Mucosa of rectum (tissue), 2 donors: ENCODE data around the gene CEP85L.
A peak's percentile ranks its signal among the peaks of the same experiment; 100 is the strongest.

Experiments used
- H3K27ac ChIP-seq, 2 donors: one replicate each; pipeline ENCODE4 v1.7.0; 2013; ENCODE audit warnings: inconsistent platforms in 2 of 2, low read depth in 2 of 2, low read length in 2 of 2
- H3K27me3 ChIP-seq, 2 donors: one replicate each; pipeline ENCODE4 v1.7.0; 2013; ENCODE audit warnings: low read length in 2 of 2; ENCODE audit not compliant: control insufficient read depth in 2 of 2, insufficient read depth in 2 of 2
- H3K36me3 ChIP-seq, 2 donors: one replicate each; pipeline ENCODE4 v1.7.0; 2013; ENCODE audit warnings: low read length in 2 of 2; ENCODE audit not compliant: control insufficient read depth in 2 of 2, insufficient read depth in 2 of 2
- H3K4me1 ChIP-seq, 2 donors: one replicate each; pipeline ENCODE4 v1.7.0; 2013; ENCODE audit warnings: low read length in 2 of 2, mild to moderate bottlenecking in 1 of 2; ENCODE audit not compliant: control insufficient read depth in 2 of 2, insufficient read depth in 2 of 2
- H3K4me3 ChIP-seq, 2 donors: one replicate each; pipeline ENCODE4 v1.7.0; 2013; ENCODE audit warnings: low read length in 2 of 2
- H3K9ac ChIP-seq, 2 donors: one replicate each; pipeline ENCODE4 v1.7.0; 2013; ENCODE audit warnings: low read length in 2 of 2, low read depth in 1 of 2, mild to moderate bottlenecking in 1 of 2
- H3K9me3 ChIP-seq, 2 donors: one replicate each; pipeline ENCODE4 v1.7.0; 2013; ENCODE audit warnings: low read length in 2 of 2; ENCODE audit not compliant: control insufficient read depth in 2 of 2
- donor health status: healthy.
- donor health status: Normal muscosa, but diverticular disease.

Gene CEP85L

DNA sequence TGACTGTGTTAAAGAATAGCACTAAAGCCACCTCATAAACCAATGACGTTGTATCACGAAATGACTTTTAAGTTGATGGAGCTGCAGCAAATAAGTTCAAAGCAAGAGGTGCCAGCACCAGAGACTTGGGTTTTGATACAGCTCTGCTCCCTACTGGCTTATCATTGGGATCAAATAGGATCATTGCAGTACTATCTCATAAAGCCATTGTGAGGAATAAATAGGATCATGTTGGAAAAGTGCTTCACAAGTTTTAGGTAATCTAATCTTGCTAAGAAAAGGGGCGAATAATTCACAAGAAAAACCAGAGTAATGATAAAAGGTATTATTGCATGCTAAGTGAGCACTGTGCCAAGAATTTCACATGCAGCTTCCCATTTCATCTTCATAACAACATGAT lies 10.4 kb upstream of the CEP85L start:
- no peaks in the 10 kb centered on the region for H3K9me3 ChIP-seq
- H3K4me1 ChIP-seq: peaks cover 0 to 3% of the 10 kb centered on the region in 2 donors
- no peak overlapping the region for H3K9ac ChIP-seq
- no peak overlapping the region for H3K27ac ChIP-seq
- no peaks in the 10 kb centered on the region for H3K27me3 ChIP-seq
- no peak overlapping the region for H3K4me3 ChIP-seq
- no peaks in the 10 kb centered on the region for H3K36me3 ChIP-seq

DNA sequence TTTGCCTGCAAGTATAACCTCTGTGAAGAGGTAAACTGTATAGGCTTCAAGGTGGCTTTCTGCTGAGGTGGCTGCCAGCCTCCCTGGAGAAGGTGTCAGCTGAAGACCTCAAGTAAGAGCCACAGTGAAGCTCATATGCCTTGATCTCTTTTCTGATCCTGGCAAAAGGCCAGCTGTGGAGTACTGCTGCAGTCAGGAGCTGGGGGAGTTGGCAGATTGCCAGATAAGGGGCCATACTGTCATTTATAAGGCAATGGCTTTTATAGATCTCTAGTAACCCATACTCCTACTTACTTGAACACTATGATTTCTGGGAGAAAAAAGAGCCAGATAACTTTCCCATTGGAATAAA lies 8.8 kb upstream of the CEP85L start:
- no peak overlapping the region for H3K9ac ChIP-seq
- peaks cover 0 to 3% of the 10 kb centered on the region in 2 donors for H3K4me1 ChIP-seq
- no peaks in the 10 kb centered on the region for H3K9me3 ChIP-seq
- no peak overlapping the region for H3K4me3 ChIP-seq
- H3K36me3 ChIP-seq: no peaks in the 10 kb centered on the region
- no peaks in the 10 kb centered on the region for H3K27me3 ChIP-seq
- H3K27ac ChIP-seq: peak overlapping the region in 1 of 2 donors; percentile 1

DNA sequence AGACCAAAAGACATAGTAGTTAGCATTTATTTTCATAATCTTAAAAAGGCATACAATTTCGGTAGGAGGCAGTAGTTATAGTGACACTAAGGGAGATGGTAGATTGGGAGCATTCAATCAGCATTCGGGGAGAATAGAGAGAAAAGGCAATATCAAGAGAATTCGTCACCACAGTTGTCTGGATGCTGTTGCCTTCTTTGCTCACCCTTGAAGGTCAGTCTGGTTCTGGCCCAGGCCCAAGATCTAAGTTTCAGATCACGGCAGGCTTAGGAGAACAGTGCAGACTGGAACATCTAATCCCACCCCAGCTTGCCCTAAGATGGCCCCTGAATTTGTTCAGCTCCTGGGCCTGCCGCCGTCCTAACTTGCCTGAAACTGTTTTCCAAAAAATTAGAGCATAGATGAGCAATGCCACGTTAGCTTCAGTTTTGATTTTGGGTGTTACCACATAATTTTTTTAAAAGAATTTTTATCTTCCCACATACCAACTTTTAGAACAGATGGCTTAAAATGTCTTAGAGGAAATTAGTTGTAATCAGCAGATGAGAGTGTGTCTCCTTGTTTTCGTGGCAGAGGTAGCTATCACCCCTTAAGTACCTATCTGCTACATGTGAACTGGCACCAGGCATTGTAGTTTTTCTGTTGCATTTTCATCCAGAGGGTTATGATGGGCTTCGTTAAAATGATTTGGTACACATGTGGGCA lies 8.3 kb upstream of the CEP85L start:
- no peaks in the 10 kb centered on the region for H3K9me3 ChIP-seq
- H3K27me3 ChIP-seq: peaks cover 0 to 5% of the 10 kb centered on the region in 2 donors
- H3K9ac ChIP-seq: no peak overlapping the region
- no peaks in the 10 kb centered on the region for H3K36me3 ChIP-seq
- H3K27ac ChIP-seq: peak overlapping the region in 1 of 2 donors; percentile 32
- no peak overlapping the region for H3K4me3 ChIP-seq
- H3K4me1 ChIP-seq: peaks cover 0 to 3% of the 10 kb centered on the region in 2 donors

DNA sequence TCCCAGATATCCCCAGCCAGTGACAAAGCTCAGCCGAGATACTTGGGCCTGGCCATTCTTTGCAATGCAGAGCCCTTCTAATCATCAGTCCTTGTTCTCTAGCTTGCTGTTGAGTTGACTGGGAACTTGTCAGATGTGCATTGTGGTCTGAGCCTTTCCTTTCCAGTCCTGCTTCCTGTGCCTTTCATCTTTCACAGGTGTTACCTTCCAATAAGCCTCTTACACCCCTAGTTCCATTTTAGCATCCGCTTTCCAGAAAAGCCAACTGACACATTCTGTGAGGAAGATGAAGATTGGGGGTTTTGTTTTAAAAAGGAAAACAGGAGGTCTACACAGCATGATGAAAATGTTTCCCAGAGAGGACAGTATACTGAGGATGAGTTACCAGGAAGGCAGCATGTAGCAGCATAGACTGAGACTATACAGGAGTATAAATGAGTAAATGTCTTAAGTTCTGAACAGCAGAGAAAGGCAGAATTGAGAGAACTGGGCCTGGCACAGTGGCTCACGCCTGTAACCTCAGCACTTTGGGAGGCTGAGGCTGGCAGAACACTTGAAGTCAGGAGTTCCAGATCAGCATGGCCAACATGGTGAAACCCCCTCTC lies 5.6 kb upstream of the CEP85L start:
- Histone ChIP-seq H3K27ac (no peak overlapping the region), H3K9me3 (no peaks in the 10 kb centered on the region), H3K4me3 (no peak overlapping the region), H3K36me3 (no peaks in the 10 kb centered on the region), H3K4me1 (peaks cover 3 to 4% of the 10 kb centered on the region in 2 donors), H3K9ac (no peak overlapping the region), H3K27me3 (peaks cover 0 to 5% of the 10 kb centered on the region in 2 donors)

DNA sequence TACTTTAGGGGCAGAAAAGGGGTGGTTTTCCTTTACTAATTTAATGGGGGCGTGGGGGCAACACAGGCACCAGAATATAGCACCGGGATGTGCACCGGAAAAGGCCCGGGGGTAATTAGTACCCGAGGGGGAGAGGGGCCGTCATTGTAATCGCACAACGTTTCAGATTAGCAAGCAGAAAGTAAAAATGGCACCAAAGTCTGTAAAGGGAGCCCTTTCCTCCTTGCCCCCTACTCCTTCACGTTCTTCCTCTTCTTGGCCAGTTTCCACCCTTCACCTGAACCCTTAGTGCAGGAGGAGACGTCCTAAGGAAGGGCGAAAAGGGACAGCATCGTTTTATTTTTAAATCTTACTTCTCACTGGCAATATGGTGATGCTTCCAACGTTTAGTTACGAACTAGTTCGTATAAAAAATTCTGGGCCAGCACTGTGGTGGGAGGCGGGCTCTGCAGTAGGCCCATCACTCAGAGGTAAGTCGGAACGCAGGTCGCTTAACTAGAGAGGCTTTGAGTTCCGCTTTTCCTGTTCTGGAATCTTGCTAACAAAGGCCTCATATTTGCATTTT lies 742 bp upstream of the CEP85L start:
- Histone ChIP-seq H3K9ac (peak overlapping the region; percentile 58 to 70), H3K4me3 (peak overlapping the region; percentile 76 to 78), H3K27ac (peak overlapping the region; percentile 70 to 92), H3K9me3 (no peaks in the 10 kb centered on the region), H3K36me3 (no peaks in the 10 kb centered on the region), H3K4me1 (peaks cover 7% of the 10 kb centered on the region in 2 donors), H3K27me3 (peaks cover 6 to 8% of the 10 kb centered on the region in 2 donors)

DNA sequence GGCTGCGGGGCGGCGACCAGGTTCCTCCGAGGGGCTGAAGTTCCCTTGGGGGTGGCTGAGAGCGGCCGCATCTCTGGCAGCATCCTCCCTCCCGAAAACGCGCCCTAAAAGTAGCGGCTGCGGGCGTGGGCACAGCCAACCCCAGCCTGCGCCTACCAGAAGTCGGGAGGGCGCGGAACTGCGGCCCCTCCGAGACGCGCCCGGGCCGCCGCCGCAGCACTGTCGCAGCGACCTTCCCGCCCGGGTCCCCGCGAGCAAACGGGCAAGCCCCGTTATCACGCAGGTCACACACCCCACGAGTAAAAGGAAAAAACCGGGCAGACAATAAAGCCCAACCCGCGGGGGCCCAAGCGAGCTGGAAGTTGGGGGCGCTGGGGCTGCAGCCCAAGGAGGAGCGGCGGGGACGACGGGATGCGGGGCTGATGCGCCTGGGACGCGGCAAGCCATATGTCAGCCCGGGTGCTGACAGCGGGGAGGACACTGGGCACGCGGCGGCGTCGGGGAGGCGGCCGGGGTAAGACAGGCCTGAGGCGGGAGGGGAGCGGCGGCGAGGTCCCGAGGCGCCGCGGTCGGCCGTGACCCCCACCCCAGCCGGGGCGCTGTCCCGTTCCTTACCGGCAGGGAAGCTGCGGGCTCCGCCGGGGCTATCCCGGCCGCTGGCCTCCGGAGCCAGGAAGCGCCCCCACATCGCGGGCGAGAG lies 659 bp downstream of the CEP85L start:
- H3K9me3 ChIP-seq: no peaks in the 10 kb centered on the region
- peak overlapping the region; percentile 87 to 92 for H3K27ac ChIP-seq
- peaks cover 6 to 8% of the 10 kb centered on the region in 2 donors for H3K27me3 ChIP-seq
- no peaks in the 10 kb centered on the region for H3K36me3 ChIP-seq
- peak overlapping the region; percentile 73 to 79 for H3K9ac ChIP-seq
- peak overlapping the region; percentile 76 to 84 for H3K4me3 ChIP-seq
- peaks cover 7% of the 10 kb centered on the region in 2 donors for H3K4me1 ChIP-seq

DNA sequence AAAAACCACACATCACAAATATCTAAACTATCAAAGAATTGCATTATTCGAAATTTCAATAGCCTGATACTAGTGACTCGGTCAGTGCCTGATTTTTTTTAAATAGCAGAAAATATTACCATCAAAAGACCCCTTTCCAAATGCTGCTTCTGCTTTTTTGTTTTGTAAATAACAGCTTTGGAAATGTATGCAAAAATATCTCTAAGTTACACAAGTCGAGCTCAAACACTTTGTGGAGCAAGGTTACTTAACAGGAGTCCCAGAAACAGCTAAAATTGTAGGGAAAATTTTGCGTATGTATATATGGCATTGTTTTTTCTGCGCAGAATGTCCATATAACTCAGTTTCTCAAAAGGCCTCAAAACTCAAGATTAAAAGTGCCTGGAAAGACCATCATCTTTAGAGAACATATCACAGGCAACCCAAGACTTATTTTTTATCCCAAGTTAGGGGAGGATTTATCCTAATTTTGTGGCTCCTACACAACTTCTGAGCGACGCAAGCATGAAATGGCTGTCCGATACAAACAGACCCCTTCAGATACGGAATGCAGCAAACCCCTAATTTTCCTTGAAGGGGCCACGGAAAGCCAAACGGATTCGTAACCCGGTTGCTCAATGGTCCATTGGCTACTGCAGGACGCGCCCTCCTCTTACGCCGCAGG lies 1.3 kb downstream of the CEP85L start:
- Histone ChIP-seq H3K9me3 (no peaks in the 10 kb centered on the region), H3K27me3 (peaks cover 6% of the 10 kb centered on the region in 2 donors), H3K4me1 (peaks cover 7% of the 10 kb centered on the region in 2 donors), H3K27ac (peak overlapping the region; percentile 87 to 92), H3K4me3 (peak overlapping the region; percentile 76 to 84), H3K36me3 (no peaks in the 10 kb centered on the region), H3K9ac (peak overlapping the region; percentile 73 to 79)

DNA sequence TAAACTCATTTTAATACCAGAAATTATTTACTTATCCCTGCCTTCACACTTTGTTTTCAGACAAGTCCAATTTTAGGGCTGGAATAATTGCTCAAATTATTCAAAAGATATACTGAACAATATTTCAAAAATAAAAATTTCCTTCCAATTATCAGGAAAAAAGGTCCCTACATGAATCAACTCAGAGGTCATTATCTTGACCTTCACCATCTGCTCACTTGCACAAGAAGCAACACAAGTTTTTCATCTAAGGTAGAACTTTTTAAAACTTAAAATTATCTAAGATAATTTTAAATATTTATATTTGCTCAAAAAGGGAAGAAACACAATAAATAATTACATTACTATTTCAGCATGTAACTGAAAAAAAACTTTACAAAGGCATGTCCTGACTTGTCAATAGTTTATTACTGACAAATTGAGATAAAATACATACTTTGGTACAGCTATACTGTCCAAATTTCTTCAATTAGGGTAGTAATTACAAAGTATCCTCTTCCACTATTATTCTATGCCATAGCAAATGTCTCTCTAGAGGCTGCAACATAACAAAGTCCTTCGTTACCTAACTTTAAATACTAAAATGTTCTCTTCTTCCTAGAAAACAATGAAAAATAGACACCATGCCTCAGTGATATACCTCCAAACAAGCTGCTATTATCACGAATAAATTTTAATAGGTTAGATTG lies 2.4 kb downstream of the CEP85L start:
- no peaks in the 10 kb centered on the region for H3K36me3 ChIP-seq
- H3K27ac ChIP-seq: no peak overlapping the region
- H3K27me3 ChIP-seq: peaks cover 3 to 6% of the 10 kb centered on the region in 2 donors
- H3K4me1 ChIP-seq: peaks cover 7% of the 10 kb centered on the region in 2 donors
- H3K9me3 ChIP-seq: no peaks in the 10 kb centered on the region
- H3K4me3 ChIP-seq: no peak overlapping the region
- H3K9ac ChIP-seq: no peak overlapping the region

DNA sequence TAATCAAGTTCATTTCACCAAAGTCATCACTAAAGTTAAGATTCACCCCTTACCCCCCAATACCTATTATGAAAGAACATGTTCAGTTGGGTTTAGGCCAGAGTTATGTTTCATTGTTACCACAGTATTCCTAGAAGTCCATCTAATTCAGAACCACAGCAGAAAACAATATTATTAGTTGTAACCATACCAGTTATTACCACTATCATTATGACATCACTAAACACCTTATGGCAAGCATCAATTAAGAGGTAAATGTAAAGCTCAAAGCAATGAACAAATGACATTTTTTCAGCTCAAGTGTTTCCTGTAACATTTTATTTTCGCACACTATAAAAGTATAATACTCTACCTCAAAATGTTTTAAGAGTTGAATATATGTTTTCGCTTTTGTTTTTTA lies 4.4 kb downstream of the CEP85L start:
- Histone ChIP-seq H3K4me3 (no peak overlapping the region), H3K4me1 (peaks cover 4 to 6% of the 10 kb centered on the region in 2 donors)

More for the DNA sequence above, 4.4 kb downstream of the CEP85L start:
- no peak overlapping the region for H3K27ac ChIP-seq
- H3K9ac ChIP-seq: no peak overlapping the region
- H3K36me3 ChIP-seq: no peaks in the 10 kb centered on the region
- peaks cover 3 to 6% of the 10 kb centered on the region in 2 donors for H3K27me3 ChIP-seq
- no peaks in the 10 kb centered on the region for H3K9me3 ChIP-seq
